Esophagus muscularis mucosa (tissue), 4 donors: ENCODE data around the gene IRAG1. TPM values are rescaled to one million over a fixed set of nuclear protein-coding genes. Genes with fewer than 3 reads are reported as not detected.
"Not testable (repeated sequence)": the region's sequence is repeated elsewhere in the genome, so short reads cannot be mapped to it uniquely, and the experiment has no call there.

Source experiments
- DNase-seq: peaks from one replicate; pipeline ENCODE4 v3.0.0-alpha.2; 2017; ENCODE audit errors: extremely low spot score
- H3K27ac ChIP-seq, 4 donors: fragments of 200-600 bp; sonication (generic); replicated peaks in 1 of 4; 1 replicate in 3 of 4; 2 replicates in 1 of 4; pipeline ENCODE4 v1.5.1; 2016 to 2019; ENCODE audit warnings: mild to moderate bottlenecking in 1 of 4
- H3K27me3 ChIP-seq, 4 donors: fragments of 200-600 bp; sonication (generic); one replicate each; pipeline versions ENCODE4 v1.5.1 to v1.6.0; 2016 to 2019
- H3K36me3 ChIP-seq, 4 donors: fragments of 200-600 bp; sonication (generic); one replicate each; pipeline ENCODE4 v1.5.1; 2016 to 2019
- H3K4me1 ChIP-seq, 4 donors: fragments of 200-600 bp; sonication (generic); one replicate each; pipeline ENCODE4 v1.5.1; 2016 to 2019
- H3K4me3 ChIP-seq, 4 donors: fragments of 200-600 bp; sonication (generic); 1 replicate in 2 of 4; 2 replicates in 2 of 4; pipeline ENCODE4 v1.5.1; 2016 to 2019; ENCODE audit warnings: mild to moderate bottlenecking in 4 of 4, moderate library complexity in 1 of 4
- H3K9me3 ChIP-seq, 4 donors: fragments of 200-600 bp; sonication (generic); 1 replicate in 3 of 4; 2 replicates in 1 of 4; pipeline ENCODE4 v1.5.1; 2016 to 2019
- CTCF ChIP-seq, 3 experiments: fragments of 200-600 bp in 2 of 3; fragments of 450-650 bp in 1 of 3; sonication (generic) in 2 of 3; IDR thresholded peaks; one replicate each; pipeline ENCODE4 v1.5.1; 2017 to 2019; ENCODE audit warnings: antibody characterized with exemption in 3 of 3, mild to moderate bottlenecking in 2 of 3, moderate library complexity in 1 of 3
- EP300 ChIP-seq: sonication (generic); formaldehyde crosslinking; IDR thresholded peaks from one replicate; pipeline ENCODE4 v1.6.1; 2017; ENCODE audit warnings: antibody characterized with exemption
- POLR2A ChIP-seq: fragments of 450-650 bp; IDR thresholded peaks from one replicate; pipeline ENCODE4 v1.6.1; 2017; ENCODE audit warnings: antibody characterized with exemption, moderate library complexity, mild to moderate bottlenecking, low read depth
- POLR2AphosphoS5 ChIP-seq, 2 donors: sonication (generic); formaldehyde crosslinking; IDR thresholded peaks; one replicate each; pipeline ENCODE4 v1.6.1; 2017; ENCODE audit warnings: antibody characterized with exemption in 2 of 2
- WGBS: methylation state at CpG from one replicate; pipeline ENCODE4 v1.1.5; 2018; 5-methylcytosine and 5-hydroxymethylcytosine counted together
- intact Hi-C: fragments of 100-400 bp; cut with DNase I; formaldehyde crosslinking; loops from one replicate; pipeline ENCODE4 v1.15.1; 2023
- total RNA-seq, 4 donors: library from RNA; depleted of rRNA; stranded (reverse); fragments of >200 nt; gene quantifications; one replicate each; pipeline versions ENCODE4 v1.1.0 to v1.2.1, GENCODE V29; 2016

IRAG1 gene
- total RNA-seq, 4 donors from 2014 or later: 205 to 338 (median 276) TPM

GRCh38 chr11:10688401-10688800 is 5.2 kb downstream of the IRAG1 start:
- Histone ChIP-seq H3K27ac (peak overlapping the region; percentile 53 to 96 (median 78)), H3K4me3 (peak overlapping the region in 2 of 4 donors; percentile 38 to 75), H3K27me3 (no peaks in the 10 kb centered on the region), H3K36me3 (peaks cover 0 to 25% (median 9%) of the 10 kb centered on the region in 4 donors), H3K9me3 (no peaks in the 10 kb centered on the region), H3K4me1 (peaks cover 0 to 58% (median 53%) of the 10 kb centered on the region in 4 donors)
- DNase-seq: no peak
- TF ChIP-seq EP300 (no peak), POLR2A (no peak), CTCF (IDR thresholded peaks at IDR 0.05) (peak in 2 of 3 experiments; percentile 19 to 38)
- 86% methylated on average over 2 of the region's 2 CpGs for WGBS
- intact Hi-C loops: no loop called here

GRCh38 chr11:10686311-10686710 is 7.2 kb downstream of the IRAG1 start:
- intact Hi-C loops: no loop called here
- Histone ChIP-seq H3K4me1 (peaks cover 0 to 77% (median 73%) of the 10 kb centered on the region in 4 donors), H3K27me3 (no peaks in the 10 kb centered on the region), H3K4me3 (peak overlapping the region in 1 of 4 donors; percentile 1), H3K9me3 (no peaks in the 10 kb centered on the region), H3K27ac (peak overlapping the region; percentile 18 to 94 (median 30)), H3K36me3 (peaks cover 0 to 25% (median 9%) of the 10 kb centered on the region in 4 donors)
- no peak for DNase-seq
- WGBS: 50% methylated on average over 1 of the region's 1 CpG
- TF ChIP-seq CTCF (IDR thresholded peaks at IDR 0.05) (no peak), POLR2AphosphoS5 (IDR thresholded peaks at IDR 0.05) (no peak), POLR2A (no peak), EP300 (no peak)

DNA sequence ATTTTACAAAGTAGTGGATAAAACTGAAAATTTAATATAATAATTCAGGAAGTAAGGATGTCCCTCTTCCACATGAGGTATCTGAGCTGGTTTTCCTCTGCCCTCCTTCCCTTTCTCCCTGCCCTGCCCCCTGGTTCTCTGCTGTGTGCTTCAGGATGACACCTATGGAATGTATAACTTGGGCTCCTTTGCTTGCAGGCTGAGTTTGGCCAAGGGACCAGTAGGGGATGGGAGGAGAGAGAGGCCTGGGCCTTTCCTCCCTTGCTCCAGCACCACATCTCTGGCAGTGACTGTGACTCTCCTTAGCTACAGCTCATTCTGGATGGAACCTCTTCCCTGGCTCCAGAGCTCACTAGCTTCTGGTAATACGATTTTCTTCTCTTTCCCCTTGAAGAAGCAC is 10.1 kb downstream of the IRAG1 start:
- Histone ChIP-seq H3K4me1 (peaks cover 0 to 95% (median 79%) of the 10 kb centered on the region in 4 donors), H3K4me3 (no peak overlapping the region), H3K27ac (peak overlapping the region; percentile 38 to 86 (median 74)), H3K9me3 (no peaks in the 10 kb centered on the region), H3K27me3 (no peaks in the 10 kb centered on the region), H3K36me3 (peaks cover 0 to 27% (median 12%) of the 10 kb centered on the region in 4 donors)
- WGBS: 59% methylated on average over 1 of the region's 1 CpG
- TF ChIP-seq CTCF (IDR thresholded peaks at IDR 0.05): no peak
- no peak for TF ChIP-seq POLR2A
- no peak for TF ChIP-seq EP300
- DNase-seq: no peak
- intact Hi-C loops: no loop called here

GRCh38 chr11:10680956-10681487 is 12.5 kb downstream of the IRAG1 start:
- Histone ChIP-seq H3K4me1 (peaks cover under 1 to 95% (median 74%) of the 10 kb centered on the region in 4 donors), H3K9me3 (no peaks in the 10 kb centered on the region), H3K36me3 (peaks cover 0 to 21% (median 3%) of the 10 kb centered on the region in 4 donors), H3K27ac (peak overlapping the region; percentile 25 to 86 (median 74)), H3K4me3 (no peak overlapping the region), H3K27me3 (no peaks in the 10 kb centered on the region)
- TF ChIP-seq POLR2AphosphoS5 (IDR thresholded peaks at IDR 0.05): no peak
- TF ChIP-seq POLR2A: no peak
- no peak for TF ChIP-seq CTCF (IDR thresholded peaks at IDR 0.05)
- TF ChIP-seq EP300: no peak
- intact Hi-C loops: no loop called here
- DNase-seq: no peak
- 64% methylated on average over 3 of the region's 3 CpGs for WGBS

- peaks cover 0 to 16% (median 0%) of the 10 kb centered on the region in 4 donors for H3K36me3 ChIP-seq
- peaks cover 8 to 95% (median 77%) of the 10 kb centered on the region in 4 donors for H3K4me1 ChIP-seq
- H3K4me3 ChIP-seq, intact Hi-C loops, H3K9me3 ChIP-seq, DNase-seq, H3K27me3 ChIP-seq: not testable (repeated sequence)
- WGBS: 92% methylated on average over 1 of the region's 1 CpG
- H3K27ac ChIP-seq: peak overlapping the region; percentile 25 to 86 (median 74)
Measured at GRCh38 chr11:10680279-10680678, 13.3 kb downstream of the IRAG1 start.
